Measurements from ENCODE around the gene GALNS.
A peak's percentile ranks its signal among the peaks of the same experiment; 100 is the strongest.

The GALNS gene

DNA sequence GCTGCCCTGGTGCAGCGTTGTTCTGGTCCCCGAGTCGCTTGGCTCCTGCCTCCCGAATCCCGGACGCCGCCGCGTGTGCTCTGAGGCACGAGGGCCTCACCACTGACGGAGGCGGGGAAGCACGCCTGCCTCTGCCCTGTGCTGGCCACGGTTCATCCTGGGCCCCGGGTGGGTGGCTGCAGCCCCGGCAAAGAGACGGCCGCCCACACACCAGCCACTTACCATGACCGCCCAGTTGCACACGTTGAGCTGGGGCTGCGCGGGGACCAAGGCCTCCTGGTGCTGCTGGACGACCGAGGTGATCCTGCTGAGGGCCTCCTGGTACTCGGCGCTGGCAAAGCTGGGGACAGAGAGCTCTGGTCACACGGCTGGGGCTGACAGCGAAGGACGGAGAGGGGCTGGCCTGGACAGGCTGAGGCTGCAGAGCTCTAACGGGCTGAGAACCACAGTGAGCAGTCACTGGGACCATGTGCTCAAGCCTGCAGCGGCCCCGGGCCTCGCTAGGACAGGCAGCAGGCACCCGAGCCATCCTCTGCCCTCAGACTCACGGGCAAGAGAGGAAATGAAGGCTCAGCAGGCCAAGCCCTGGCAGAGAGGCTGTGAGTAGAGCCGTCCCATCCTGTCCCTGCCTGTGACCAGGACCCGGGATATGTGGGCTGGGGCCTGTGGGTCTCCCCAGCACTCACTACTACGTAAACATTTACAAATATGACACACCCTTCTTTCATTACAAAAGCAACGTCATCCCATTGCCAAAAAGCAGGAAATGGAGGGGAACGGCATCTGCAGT lies 38.8 kb downstream of the GALNS start:
- DNase-seq (ENCODE audit: low spot score), result no peak

DNA sequence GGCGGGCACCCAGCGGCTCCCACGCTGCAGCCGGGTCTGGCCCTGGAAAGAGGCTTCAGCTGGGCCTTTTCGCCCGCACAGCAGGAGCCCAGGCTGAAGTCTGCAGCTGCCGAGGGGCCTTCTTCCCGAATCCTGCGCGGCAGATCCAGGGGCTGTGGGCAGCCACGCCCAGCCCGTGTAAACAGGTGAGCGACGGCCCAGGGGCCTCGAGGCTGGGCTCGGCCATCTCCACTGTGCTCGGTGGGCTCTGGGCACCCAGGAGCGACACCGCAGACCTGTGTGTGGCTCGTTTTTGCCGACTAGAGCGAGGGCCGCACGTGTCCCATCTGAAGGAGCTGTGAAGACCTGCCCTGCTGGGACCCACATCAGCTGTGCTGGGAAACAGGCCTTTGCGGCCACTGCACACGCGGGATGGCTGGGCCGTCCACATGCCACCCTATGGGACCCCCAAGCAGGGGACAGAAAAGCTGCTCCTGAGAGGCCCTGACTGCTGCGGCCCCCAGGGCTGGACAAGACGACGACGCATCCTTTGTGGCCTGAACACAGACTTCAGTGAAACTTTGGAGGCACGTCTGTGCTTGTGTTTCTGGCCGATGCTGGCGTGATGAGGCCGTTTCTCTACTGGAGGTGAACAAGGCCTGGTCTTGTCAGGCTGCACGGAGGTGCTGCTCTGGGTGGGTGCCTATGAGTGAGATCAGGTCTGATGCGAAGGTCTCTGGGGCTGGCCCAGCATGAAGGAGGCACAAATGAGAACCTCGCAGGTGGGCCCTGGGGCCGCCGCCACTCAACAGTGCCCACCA lies 39.8 kb downstream of the GALNS start:
- no peak for DNase-seq (ENCODE audit: low spot score)

DNA sequence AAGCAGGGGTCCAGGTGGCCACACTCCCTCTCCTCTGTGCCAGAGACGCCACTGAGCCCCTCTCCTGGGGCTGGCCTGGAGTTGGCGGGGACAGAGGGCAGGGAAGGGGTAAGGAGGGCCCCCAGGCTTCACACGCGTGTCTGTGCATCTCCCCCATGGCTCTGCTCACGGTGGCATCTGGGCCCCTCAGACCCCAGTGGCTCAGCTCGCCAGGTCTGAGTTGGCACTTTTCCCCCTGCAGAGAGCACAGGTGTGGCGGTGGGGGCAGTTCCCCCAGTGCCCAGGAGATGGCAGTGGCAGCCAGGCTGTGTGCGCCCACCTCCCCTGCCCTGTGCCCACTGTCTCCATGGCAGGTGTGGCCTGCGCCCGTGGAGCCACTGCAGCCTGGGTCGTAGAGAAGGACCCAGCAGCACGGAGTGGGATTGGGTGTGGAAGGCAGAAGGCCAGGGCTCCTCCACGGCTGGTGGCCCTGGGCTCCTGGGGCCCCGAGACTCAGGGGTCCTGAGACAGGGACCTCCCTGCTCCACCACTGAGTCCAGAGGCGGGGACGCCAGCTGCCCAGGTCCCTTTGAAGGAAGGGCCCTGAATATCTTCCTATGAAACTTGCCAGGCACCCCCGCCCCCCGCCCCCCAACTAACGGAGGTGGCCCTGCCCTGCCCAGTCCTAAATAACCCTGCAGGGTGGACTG lies 40.7 kb downstream of the GALNS start:
- DNase-seq (ENCODE audit: low spot score), result no peak

DNA sequence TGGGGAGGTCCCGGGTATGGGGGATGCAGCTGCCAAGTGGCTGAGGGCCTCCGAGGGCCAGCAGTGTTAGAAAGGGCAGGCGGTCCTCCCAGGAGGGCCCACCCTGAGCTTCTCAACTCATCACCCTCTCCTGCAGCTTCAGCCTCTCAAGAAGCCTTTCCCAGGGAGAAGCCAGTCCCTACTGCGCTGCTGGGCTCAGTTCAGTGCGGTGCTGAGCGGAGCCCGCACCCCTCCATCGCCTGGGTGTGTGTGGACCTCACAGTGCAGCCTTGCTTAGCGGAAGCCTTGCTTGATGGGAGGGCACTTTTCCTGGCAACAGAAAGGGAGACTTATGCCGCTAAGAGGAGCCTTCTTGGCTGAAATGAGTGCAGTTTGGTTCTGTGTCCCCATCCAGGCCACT lies 41.5 kb downstream of the GALNS start:
- no peak for DNase-seq (ENCODE audit: low spot score)

DNA sequence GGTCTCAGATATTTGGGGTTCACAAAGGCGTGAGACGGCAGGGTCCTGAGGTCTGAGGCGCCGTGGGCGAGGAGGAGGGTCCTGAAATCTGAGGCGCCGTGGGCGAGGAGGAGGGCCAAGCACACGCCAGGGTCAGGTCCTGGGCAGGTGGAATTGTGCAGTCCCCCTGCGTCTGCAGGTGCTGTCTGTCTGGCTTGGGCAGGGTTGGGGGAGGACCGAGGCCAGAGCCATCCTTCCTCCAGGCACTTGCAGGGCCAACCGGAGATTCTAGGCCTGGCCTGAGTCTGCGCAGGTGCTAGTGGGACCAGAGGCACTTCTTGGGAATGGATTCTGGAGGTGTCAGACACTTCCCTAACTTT lies 42.6 kb downstream of the GALNS start:
- no peak for DNase-seq (ENCODE audit: low spot score)

DNA sequence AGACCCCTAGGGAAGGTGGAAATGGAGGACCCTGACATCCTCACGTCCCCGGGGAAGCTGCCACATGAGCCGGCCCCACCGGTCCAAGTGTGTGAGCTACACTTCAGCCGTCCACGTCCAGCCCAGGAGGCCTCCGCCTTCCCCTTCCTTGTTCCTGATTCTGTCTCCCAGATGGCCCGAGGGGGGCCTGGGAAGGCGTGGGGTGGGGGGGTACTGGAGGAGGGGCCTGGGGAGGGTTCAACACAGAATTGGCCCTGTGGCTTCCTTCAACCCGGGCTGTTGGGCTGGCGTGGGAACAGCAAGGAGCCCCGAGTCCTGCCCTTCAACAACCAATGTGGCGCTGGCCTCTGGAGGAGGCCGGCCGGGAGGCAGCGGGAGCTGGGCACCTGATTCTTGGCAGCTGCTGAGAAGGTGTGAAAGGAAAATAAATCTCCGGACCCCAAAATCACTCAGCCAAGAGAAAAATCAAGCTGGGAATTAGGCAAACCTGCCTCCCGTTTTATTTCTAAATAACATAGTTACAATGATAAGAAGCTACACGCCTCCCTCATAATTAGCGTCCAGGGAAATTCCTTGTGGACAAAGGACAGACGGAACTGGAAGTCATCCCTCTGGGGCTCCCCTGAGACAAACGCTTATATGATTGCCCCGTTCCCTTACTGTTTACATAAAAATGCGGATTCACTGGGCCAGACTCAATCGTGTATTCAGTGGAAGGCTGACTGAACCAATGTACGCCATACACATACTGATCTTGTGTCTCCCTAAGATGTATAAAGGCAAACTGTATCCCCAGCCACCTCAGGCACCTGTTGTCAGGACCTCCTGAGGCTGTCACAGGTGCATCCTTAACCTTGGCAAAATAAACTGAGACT lies 43.2 kb downstream of the GALNS start:
- no peak for DNase-seq (ENCODE audit: low spot score)

DNA sequence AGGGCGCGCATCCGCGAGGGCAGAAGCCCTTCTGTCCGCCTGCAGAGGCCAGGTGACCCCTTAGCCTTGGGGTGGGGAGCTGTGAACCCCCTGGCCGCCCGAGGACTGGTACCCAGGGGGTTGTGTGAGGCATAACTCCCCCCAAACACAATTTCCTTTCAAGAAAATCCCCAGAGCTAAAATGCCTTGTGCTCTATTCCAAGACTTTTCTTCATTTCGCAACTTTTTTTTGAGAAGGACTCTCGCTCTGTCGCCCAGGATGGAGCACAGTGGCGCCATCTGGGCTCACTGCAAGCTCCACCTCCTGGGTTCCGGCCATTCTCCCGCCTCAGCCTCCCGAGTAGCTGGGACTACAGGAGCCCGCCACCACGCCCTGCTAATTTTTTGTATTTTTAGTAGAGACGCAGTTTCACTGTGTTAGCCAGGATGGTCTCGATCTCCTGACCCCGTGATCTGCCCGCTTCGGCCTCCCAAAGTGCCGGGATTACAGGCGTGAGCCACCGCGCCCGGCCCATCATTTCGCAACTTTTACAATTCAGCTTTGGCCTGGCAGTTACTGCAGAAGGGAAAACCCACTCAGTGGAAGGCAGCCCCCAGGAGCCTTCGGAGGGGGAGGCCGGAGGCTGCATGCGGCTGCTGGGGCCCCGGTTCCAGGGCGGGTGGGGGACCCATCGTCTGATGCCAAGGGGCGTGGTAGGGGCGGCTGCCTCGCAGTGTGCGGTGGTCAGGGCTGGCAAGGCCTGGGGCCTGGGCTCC lies 44.1 kb downstream of the GALNS start:
- DNase-seq (ENCODE audit: low spot score), result no peak

DNA sequence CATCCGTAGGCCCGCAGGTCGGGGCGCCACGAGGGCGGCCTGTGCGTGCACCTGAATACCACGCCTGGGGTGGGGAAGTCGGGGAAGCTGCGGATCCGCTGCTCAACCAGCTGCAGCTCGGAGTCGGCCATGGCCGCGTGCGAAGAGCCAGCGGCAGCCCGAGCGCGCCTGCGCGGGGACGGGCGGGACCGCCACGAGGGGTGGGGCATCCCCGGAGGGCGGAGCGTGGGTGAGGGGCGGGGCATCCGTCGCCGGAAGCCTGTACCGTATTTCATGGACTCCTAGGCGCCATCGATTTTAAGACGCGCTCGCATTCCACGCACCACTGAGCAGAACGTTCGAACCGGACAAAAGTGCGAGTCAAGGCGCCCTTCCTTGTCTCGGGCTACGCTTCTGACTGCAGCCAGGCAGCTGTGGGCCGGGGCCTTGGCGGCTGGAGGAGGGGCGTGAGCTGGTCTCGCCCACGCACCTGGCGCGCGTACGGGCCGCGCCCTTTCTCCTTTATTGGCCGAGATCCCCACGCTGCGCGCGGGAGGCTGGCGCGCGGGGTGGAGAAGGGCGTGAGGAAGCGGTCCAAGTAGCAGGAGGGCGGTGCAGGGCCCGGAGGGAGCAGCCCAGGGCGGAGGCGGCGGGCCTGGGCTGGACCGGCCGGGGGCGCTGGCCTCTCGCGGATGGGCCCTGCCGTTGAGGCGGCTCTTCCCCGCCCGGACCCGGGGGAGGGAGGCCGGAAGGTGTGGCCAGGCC lies 44.8 kb downstream of the GALNS start, which contains the start of gene APRT:
TSS of gene APRT (minus strand) at position 160 of the 744 bp plus-strand sequence. CDS start at position 131, 29 bp downstream.
- DNase-seq (ENCODE audit: low spot score), result peak; percentile 86

DNA sequence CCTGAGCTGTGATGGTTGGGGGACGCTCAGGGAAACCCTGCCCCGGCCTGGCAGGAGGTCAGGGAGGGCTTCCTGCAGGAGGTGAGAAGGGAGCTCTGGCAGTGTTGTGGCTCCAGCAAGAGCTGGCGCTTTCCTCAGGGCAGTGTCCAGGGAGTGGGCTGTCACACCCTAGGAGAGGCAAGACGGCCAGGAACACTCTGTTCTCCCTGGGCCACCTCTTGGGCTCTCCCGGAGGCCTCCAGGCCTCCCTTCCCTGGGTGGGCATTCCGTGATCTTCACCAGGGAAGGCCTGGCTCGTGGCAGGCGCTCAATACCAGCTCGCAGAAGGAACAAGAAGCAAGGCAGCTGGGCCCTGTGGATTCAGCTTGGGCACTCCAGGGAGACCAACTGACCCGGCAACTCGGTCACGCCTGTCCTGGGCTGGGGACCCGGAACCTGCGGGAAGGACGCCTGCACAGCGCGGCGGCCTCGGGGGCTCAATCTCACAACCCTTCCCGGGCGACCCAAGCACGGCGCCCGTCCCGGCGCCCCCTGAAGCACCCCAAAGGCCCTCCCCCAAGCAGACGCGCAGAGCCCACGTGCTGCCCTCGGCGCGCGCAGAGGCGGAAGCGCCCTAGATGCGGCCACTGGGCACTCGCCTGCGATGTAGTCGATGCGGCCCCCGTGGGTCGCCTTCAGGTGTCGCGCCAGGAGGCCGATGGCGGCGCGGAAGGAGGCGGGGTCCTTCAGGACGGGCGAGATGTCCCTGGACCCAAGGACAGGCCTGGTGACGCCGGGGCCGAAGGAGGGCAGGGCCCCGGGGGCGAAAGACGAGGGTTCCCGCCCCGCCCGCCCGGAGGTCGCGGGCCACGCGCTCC lies 45.6 kb downstream of the GALNS start:
- DNase-seq (ENCODE audit: low spot score), result peak; percentile 51

DNA sequence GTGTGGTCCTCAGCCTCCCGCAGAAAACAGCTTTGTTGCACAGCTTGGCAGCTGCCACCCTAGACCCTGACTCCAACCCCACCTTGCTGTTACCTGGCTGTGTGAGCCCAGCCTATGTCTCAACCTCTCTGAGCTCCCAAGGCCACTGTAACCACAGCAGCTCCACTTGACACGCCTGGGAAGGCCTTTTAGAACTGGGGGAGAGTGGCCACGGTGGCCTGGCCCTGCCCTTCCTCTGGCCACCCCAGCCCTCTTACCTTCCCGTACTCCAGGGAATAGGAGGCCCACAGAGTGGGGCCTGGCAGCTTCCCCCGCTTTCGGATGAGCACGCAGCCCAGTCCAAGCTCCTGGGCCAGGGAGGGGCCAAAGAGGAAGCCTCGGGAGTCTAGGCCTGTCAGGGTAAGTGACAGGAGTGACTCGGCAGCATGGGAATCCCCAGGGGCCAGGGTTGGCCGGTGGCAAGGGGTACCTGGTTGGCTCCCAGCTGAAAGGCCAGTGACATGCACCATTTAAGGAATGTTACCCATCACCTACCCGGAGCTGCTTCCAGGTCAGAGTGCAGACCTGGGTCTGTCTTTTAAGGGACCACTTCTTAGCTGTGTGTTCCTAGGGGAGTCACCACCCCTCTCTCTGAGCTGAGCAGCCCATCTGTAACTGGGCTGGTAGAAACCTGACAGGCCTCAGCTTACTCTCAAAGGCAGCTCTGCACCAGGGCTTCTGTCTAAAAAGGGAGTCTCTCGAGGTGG lies 46.4 kb downstream of the GALNS start:
- DNase-seq (ENCODE audit: low spot score), result no peak

DNA sequence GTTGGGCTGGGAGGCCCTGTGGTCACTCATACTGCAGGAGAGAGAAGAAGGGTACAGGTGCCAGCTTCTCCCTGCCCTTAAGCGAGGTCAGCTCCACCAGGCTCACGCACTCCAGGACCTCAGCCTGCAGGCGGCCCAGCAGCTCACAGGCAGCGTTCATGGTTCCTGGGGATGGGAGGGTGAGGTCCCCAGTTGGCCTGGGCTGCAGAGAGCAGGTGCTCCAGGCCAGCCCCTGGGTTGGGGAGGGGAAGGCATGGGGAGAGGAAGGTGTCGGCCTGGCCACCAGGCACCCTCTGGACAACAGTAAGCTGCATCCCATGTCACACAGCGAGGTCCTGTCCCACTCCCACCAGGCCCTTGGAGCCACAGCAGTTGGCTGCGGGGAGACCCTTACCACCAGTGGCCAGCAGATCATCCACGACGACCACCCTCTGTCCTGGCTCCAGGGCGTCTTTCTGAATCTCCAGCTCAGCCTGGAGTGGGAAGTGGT lies 47.0 kb downstream of the GALNS start:
- no peak for DNase-seq (ENCODE audit: low spot score)

DNA sequence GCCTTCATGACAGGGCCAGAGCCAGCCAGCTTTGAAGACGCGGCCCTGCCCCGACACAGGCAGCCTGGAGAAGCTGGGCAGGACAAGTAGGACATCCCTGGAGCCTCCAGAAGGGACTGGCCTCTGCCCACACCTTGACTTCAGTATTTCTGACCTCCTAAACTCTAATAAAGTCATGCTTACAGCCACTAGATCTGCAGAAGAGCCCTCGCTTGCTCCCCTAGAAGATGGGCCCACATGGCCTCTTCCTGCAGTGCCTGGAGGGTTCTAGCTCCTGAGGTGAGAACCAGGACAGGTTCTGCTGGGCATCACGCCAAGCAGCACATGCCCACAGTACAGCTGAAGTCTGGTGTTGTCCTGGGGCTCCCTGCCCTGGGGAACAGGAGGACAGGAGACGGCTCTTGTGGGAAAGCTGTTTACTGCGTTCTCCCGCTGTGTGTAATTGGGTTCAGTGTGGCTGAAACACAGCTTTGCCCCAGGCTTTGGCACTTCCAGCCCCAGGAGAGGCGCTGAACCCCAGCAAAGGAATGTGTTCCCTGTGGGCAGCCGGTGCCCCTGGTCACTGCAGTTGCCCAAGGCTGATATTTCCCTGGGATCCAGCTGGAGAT lies 47.6 kb downstream of the GALNS start:
- DNase-seq (ENCODE audit: low spot score), result no peak

DNA sequence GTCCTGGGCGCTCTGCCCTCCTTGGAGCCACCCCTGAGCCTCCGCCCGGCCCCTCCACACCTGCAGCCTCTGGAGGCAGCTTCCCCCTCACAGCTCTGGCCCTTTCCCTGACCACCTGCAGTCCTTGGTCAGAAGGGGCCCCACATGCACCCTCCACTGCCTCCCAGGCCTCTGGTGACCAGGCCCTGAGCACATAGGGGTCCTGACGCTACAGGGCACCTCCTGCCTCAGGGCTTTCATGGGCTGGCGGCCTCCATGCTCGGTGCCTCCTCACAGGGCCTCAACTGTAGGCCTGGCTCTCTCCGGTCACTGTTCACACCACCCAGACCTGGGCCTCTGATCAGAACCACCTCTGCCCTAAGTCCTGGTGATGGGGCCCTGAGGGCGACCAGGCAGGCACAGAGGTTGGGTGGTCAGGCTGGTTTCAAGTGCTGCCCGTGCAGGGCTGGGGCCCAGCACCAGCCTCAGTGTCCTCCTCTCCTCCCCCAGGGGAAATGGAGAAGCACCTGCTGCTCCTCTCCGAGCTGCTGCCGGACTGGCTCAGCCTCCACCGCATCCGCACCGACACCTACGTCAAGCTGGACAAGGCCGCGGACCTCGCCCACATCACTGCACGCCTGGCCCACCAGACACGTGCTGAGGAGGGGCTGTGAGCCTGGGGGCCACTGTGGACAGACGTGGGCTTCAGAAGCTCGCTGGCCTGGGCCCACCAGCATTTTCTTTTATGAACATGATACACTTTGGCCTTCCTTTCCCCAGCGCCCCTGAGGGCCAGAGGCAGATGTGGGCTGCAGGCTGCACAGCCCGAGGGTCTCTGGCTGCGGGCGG lies 48.9 kb downstream of the GALNS start:
- no peak for DNase-seq (ENCODE audit: low spot score)

DNA sequence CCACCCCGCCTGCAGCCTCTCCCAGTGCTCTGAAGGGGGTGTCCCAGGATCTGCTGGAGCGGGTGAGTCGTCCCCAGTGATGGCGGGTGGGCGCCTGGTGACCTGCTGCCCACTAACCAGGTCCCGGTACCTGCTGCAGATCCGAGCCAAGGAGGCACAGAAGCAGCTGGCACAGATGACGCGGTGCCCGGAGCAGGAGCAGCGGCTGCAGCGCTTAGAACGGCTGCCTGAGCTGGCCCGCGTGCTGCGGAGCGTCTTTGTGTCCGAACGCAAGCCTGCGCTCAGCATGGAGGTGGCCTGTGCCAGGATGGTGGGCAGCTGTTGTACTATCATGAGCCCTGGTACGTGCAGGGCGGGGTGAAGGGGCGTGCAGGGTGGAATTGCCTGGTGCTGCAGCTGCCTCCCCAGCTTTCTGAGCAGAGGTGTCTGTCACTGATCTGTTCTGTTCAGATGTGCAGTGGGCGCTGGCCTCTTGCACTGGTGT lies 49.6 kb downstream of the GALNS start:
- no peak for DNase-seq (ENCODE audit: low spot score)

DNA sequence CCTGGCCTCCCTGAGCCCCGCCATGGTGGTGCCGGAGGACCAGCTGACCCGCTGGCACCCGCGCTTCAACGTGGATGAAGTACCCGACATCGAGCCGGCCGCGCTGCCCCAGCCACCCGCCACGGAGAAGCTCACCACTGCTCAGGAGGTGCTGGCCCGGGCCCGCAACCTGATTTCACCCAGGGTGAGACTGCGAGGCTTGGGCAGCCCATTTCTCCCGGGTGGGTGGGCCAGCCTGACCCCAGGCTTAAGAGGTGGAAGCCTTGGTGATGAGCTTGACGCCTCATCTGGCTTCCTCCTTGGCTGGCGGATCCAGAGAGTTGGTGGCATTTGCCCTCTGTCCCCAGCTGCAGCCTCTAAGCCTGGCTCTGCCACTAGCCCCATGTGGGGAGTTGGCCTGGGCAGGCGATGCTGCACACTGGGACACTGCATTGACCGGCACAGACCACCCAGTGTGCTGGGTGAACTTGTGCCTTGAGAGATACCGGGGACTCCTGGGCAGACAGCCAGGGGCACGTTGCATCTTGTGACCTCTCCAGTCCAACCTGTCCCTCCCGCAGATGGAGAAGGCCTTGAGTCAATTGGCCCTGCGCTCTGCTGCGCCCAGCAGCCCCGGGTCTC lies 50.1 kb downstream of the GALNS start:
- no peak for DNase-seq (ENCODE audit: low spot score)

DNA sequence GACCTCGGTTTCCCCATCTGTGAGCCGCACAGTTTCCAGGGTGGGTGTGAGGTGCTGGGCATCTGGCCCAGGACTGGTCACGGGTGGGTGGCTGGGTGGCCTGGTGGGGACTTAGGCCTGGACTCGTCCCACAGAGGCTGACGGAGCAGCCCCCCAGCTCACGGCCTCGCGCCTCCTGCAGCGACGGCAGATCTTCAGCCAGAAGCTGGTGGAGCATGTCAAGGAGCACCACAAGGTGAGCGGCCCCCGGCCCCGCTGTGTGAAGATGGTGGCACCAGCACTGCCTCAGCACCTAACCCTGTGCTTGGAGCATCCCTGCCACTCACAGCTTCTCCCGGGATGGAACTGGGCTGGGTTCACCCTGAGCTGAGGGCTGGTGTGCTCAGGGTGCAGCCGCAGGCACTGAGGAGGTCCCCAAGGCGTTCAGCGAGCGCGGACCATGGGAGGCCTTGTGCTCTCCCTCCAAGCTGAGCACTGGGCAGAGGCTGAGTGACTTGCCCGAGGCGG lies 50.8 kb downstream of the GALNS start:
- DNase-seq (ENCODE audit: low spot score), result no peak
